B cell (primary cell): Measurements from ENCODE around the gene NPW. TPM values are rescaled to one million over a fixed set of nuclear protein-coding genes. Genes with fewer than 3 reads are reported as not detected.

Source experiments
- ATAC-seq: fragments of 200-7000 bp; cut with Tn5 transposase; one replicate; pipeline ENCODE4 v1.10.0; 2021; ENCODE audit warnings: low read depth, mild to moderate bottlenecking, moderate number of reproducible peaks, moderate library complexity
- CTCF ChIA-PET: fragments of 350-600 bp; sonication (Branson Sonifier 250); formaldehyde crosslinking; loops from one replicate; lab custom pipeline; 2021; ENCODE audit warnings: antibody characterized with exemption, inconsistent platforms; lab: Charles Lee
- POLR2A ChIA-PET: fragments of 350-600 bp; sonication (Branson Sonifier 250); formaldehyde crosslinking; loops from one replicate; lab custom pipeline; 2021; ENCODE audit warnings: antibody characterized with exemption; lab: Charles Lee
- DNase-seq: peaks from one replicate; pipeline ENCODE4 v3.0.0; 2013
- H2AFZ ChIP-seq: 2 replicates; pipeline ENCODE4 v1.6.1; 2012; ENCODE audit warnings: mild to moderate bottlenecking, low read depth, low read length; ENCODE audit not compliant: insufficient read depth, poor library complexity, severe bottlenecking
- H3K27ac ChIP-seq, 2 donors: 1 replicate in 1 of 2; 2 replicates in 1 of 2; pipeline ENCODE4 v1.5.1; 2012 to 2013; ENCODE audit warnings: low read length in 2 of 2, mild to moderate bottlenecking in 2 of 2, moderate library complexity in 1 of 2
- H3K27me3 ChIP-seq, 4 experiments: fragments of 200-600 bp in 1 of 4; sonication (generic) in 1 of 4; replicated peaks in 1 of 4; 1 replicate in 2 of 4; 2 replicates in 2 of 4; pipeline versions ENCODE4 v1.6.1 to v1.7.0; 2013 to 2016; ENCODE audit warnings: low read length in 3 of 4, mild to moderate bottlenecking in 2 of 4, mixed read lengths in 1 of 4, moderate library complexity in 1 of 4; ENCODE audit not compliant: insufficient read depth in 4 of 4, control insufficient read depth in 3 of 4; ENCODE audit errors: control extremely low read depth in 1 of 4
- H3K36me3 ChIP-seq, 2 experiments: replicated peaks in 1 of 2; 1 replicate in 1 of 2; 2 replicates in 1 of 2; pipeline versions ENCODE4 v1.6.1 to v1.7.1; 2013; ENCODE audit warnings: low read length in 1 of 2; ENCODE audit not compliant: insufficient read depth in 2 of 2, control insufficient read depth in 1 of 2; ENCODE audit errors: control extremely low read depth in 1 of 2, extremely low read depth in 1 of 2
- H3K4me1 ChIP-seq, 2 donors: fragments of 200-600 bp in 1 of 2; sonication (generic) in 1 of 2; 1 replicate in 1 of 2; 2 replicates in 1 of 2; pipeline versions ENCODE4 v1.5.1 to v1.6.1; 2013 to 2017; ENCODE audit warnings: low read length in 2 of 2; ENCODE audit not compliant: control insufficient read depth in 2 of 2, insufficient read depth in 2 of 2
- H3K4me2 ChIP-seq: replicated peaks from 2 replicates; pipeline ENCODE3; 2012; ENCODE audit warnings: mild to moderate bottlenecking, low read depth, low read length; ENCODE audit not compliant: poor library complexity, severe bottlenecking
- H3K4me3 ChIP-seq, 5 experiments: fragments of 200-600 bp in 1 of 5; sonication (generic) in 1 of 5; 1 replicate in 3 of 5; 2 replicates in 2 of 5; pipeline versions ENCODE4 v1.5.1 to v1.7.0; 2011 to 2016; ENCODE audit warnings: low read length in 4 of 5, mild to moderate bottlenecking in 4 of 5, low read depth in 2 of 5, control low read depth in 1 of 5, moderate library complexity in 1 of 5; ENCODE audit not compliant: insufficient read depth in 1 of 5; ENCODE audit errors: control extremely low read depth in 1 of 5, extremely low read depth in 1 of 5
- H3K79me2 ChIP-seq: fragments of 200-600 bp; sonication (generic); one replicate; pipeline ENCODE4 v1.6.0; 2016; ENCODE audit warnings: low read length; ENCODE audit not compliant: control insufficient read depth, insufficient read depth
- H3K9ac ChIP-seq: fragments of 200-600 bp; sonication (generic); 2 replicates; pipeline ENCODE4 v1.6.1; 2017; ENCODE audit warnings: mild to moderate bottlenecking, low read length, moderate library complexity
- H3K9me3 ChIP-seq, 3 donors: one replicate each; pipeline versions ENCODE4 v1.6.1 to v1.7.1; 2013; ENCODE audit warnings: low read length in 2 of 3; ENCODE audit not compliant: control insufficient read depth in 2 of 3, insufficient read depth in 1 of 3; ENCODE audit errors: control extremely low read depth in 1 of 3
- H4K20me1 ChIP-seq: 2 replicates; pipeline ENCODE4 v1.6.0; 2012; ENCODE audit warnings: mild to moderate bottlenecking, low read length; ENCODE audit not compliant: insufficient read depth, control insufficient read depth, poor library complexity, severe bottlenecking
- H3K27ac Mint-ChIP-seq: one replicate; pipeline ENCODE4 v1.8.0; 2021; ENCODE audit warnings: mixed read lengths
- H3K27me3 Mint-ChIP-seq: one replicate; pipeline ENCODE4 v1.8.0; 2021; ENCODE audit warnings: mixed read lengths
- H3K4me1 Mint-ChIP-seq: one replicate; pipeline ENCODE4 v1.8.0; 2021; ENCODE audit warnings: mixed read lengths
- H3K4me3 Mint-ChIP-seq: one replicate; pipeline ENCODE4 v1.8.0; 2021; ENCODE audit warnings: mixed read lengths
- H3K9me3 Mint-ChIP-seq: one replicate; pipeline ENCODE4 v1.8.0; 2022; ENCODE audit warnings: mixed read lengths; ENCODE audit not compliant: insufficient read depth
- EZH2 ChIP-seq: IDR thresholded peaks from 2 replicates; pipeline ENCODE4 v1.6.1; 2012; ENCODE audit warnings: borderline replicate concordance, low read depth, mild to moderate bottlenecking, moderate library complexity, low read length; ENCODE audit not compliant: insufficient read depth, poor library complexity, severe bottlenecking
- WGBS: methylation state at CpG from one replicate; pipeline ENCODE4 v1.1.5; 2013; ENCODE audit warnings: missing lambda C conversion rate; ENCODE audit not compliant: insufficient coverage; 5-methylcytosine and 5-hydroxymethylcytosine counted together
- intact Hi-C: fragments of 100-400 bp; cut with micrococcal nuclease; formaldehyde crosslinking; loops from one replicate; pipeline ENCODE4 v1.10.0; 2022
- polyA plus RNA-seq: library from polyadenylated mRNA; depleted of rRNA; stranded (reverse); fragments of >200 nt; gene quantifications from 2 replicates; pipeline ENCODE4 v1.2.3, GENCODE V29; 2012
- total RNA-seq, 2 donors: library from RNA; stranded (reverse); fragments of 120-200 nt in 1 of 2; gene quantifications; 1 replicate in 1 of 2; 2 replicates in 1 of 2; pipeline versions ENCODE4 v1.2.3 to v1.2.4, GENCODE V29; 2013 to 2022
- TF ChIP-seq, protein P1 (sequence below): fragments of 200-600 bp; IDR thresholded peaks from one replicate; pipeline ENCODE4 v1.8.0; 2022; ENCODE audit warnings: antibody characterized with exemption, mild to moderate bottlenecking

The NPW gene
- total and polyA plus RNA-seq, 2 donors (not counting 1 experiment from before 2014, with no cell fraction given) = 0.13 to 1.7 TPM

DNA sequence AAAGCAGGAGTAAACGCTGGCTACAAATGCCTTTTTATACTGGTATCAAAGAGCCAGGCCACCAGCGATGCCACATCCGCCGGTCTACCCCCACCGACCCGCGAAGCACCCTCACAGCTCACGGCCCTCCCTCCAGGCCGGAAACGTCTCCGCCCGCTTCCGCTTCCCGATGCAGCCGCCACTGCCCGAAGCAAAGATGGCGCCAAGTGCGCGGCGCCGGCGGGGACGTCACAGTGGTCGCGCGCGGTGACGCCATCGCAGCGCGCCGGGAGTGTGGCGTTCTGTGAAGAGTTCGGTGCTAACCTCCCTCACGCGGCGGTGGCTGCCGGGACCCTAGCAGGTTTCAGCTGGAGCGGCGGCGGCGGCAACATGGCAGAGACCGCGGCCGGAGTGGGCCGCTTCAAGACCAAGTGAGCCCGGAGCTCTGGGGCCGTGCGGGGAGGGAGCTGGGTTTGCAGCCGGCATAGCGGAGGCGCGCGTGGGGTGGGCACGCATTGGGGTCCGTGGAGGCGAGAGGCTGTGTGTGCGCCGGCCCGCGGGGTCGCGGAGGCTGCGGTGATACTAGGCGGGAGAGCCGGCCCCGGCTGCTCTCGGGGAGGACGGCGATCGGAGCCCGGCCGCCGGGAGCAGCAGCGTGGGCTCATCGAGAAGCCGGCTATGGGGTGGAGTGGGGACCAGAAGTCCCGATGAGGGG, 47.6 kb upstream of the NPW start, which contains the start of gene TBL3:
TBL3 (plus strand) TSS at position 258 of the 694 bp plus-strand sequence; CDS start at position 370, 112 bp downstream.
- Mint-ChIP-seq H3K27me3 (no peaks in the 10 kb centered on the region), H3K9me3 (no peaks in the 10 kb centered on the region), H3K4me1 (peaks cover 21% of the 10 kb centered on the region), H3K4me3 (peak within 1 kb of the TSS; percentile 96), H3K27ac (peak within 1 kb of the TSS; percentile 98)
- TF ChIP-seq, protein P1, sequence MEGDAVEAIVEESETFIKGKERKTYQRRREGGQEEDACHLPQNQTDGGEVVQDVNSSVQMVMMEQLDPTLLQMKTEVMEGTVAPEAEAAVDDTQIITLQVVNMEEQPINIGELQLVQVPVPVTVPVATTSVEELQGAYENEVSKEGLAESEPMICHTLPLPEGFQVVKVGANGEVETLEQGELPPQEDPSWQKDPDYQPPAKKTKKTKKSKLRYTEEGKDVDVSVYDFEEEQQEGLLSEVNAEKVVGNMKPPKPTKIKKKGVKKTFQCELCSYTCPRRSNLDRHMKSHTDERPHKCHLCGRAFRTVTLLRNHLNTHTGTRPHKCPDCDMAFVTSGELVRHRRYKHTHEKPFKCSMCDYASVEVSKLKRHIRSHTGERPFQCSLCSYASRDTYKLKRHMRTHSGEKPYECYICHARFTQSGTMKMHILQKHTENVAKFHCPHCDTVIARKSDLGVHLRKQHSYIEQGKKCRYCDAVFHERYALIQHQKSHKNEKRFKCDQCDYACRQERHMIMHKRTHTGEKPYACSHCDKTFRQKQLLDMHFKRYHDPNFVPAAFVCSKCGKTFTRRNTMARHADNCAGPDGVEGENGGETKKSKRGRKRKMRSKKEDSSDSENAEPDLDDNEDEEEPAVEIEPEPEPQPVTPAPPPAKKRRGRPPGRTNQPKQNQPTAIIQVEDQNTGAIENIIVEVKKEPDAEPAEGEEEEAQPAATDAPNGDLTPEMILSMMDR = no peak
- Histone ChIP-seq H4K20me1 (peaks cover 45% of the 10 kb centered on the region), H3K4me3 (peak within 1 kb of the TSS; percentile 86 to 91 (median 87)), H2AFZ (peak within 1 kb of the TSS; percentile 93), H3K27ac (peak within 1 kb of the TSS; percentile 82 to 85), H3K79me2 (peaks cover 40% of the 10 kb centered on the region), H3K27me3 (peaks cover 0 to 12% (median 1%) of the 10 kb centered on the region in 4 experiments), H3K4me2 (peak within 1 kb of the TSS; percentile 97), H3K9me3 (peaks cover 0 to 3% (median 0%) of the 10 kb centered on the region in 3 donors), H3K4me1 (peaks cover 9 to 19% of the 10 kb centered on the region in 2 donors), H3K36me3 (peaks cover 0 to 28% of the 10 kb centered on the region in 2 experiments), H3K9ac (peak within 1 kb of the TSS; percentile 84)
- WGBS = under 1% methylated on average over 75 of the region's 78 CpGs
- ChIA-PET POLR2A (interaction anchor here (0.7 to 1.8 kb wide), 7 partner anchors 10 to 267 kb away, joined by 3 to 15 read pairs (median 5); partner anchors contain the start of genes FAHD1, GFER, HAGH and NDUFB10), CTCF (interaction anchor here (0.6 to 2.1 kb wide), 4 partner anchors 9 to 468 kb away, joined by 3 to 7 read pairs (median 4); partner anchors contain the start of gene GFER)
- DNase-seq = peak; percentile 98
- ATAC-seq = peak; percentile 98
- intact Hi-C loops = loop anchor here (1.0 to 5.0 kb wide), 5 partner anchors 8 to 265 kb away; partner anchors contain the start of genes MAPK8IP3, NDUFB10 and RPS2

DNA sequence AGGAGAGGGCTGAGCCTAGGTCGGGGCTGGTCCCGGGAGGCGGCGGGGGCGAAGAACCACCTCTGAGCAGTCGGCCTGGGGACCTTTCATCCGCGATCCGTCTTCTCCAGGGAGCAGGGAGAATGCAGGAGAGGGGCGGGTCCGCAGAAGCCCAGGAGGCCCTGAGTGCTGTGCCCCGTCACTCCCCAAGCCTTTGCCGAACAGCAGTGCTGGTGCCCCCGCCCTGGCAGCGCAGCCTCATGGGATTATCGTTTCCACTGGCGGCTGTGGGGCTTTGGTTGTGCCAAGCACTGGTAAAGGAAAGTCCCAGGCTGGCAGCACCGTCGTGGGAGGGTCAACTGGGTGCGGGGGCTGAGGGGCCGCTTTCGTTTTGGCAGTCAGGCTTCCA, 47.1 kb upstream of the NPW start:
- DNase-seq (no peak), ATAC-seq (no peak)
- peak overlapping the region; percentile 84 for H3K9ac ChIP-seq
- H3K27ac ChIP-seq = peak overlapping the region; percentile 49 to 85
- WGBS = 3% methylated on average over 22 of the region's 22 CpGs
- peak overlapping the region; percentile 96 for H3K4me3 Mint-ChIP-seq
- peaks cover 48% of the 10 kb centered on the region for H4K20me1 ChIP-seq
- CTCF ChIA-PET = no interaction called here
- H3K27ac Mint-ChIP-seq = peak overlapping the region; percentile 15
- POLR2A ChIA-PET = interaction anchor here (1.1 to 1.8 kb wide), 5 partner anchors 12 to 183 kb away, joined by 4 to 15 read pairs (median 5); partner anchors contain the start of genes FAHD1, GFER, HAGH and NDUFB10
- H3K79me2 ChIP-seq = peaks cover 40% of the 10 kb centered on the region
- peak overlapping the region; percentile 93 for H2AFZ ChIP-seq
- peak overlapping the region; percentile 97 for H3K4me2 ChIP-seq
- H3K4me3 ChIP-seq = peak overlapping the region; percentile 86 to 91 (median 87)
- peaks cover 0 to 3% (median 0%) of the 10 kb centered on the region in 3 donors for H3K9me3 ChIP-seq
- peaks cover 21% of the 10 kb centered on the region for H3K4me1 Mint-ChIP-seq
- peaks cover 0 to 14% (median 1%) of the 10 kb centered on the region in 4 experiments for H3K27me3 ChIP-seq
- H3K36me3 ChIP-seq = peaks cover 0 to 31% of the 10 kb centered on the region in 2 experiments
- intact Hi-C loops = loop anchor here (1.0 to 5.0 kb wide), 3 partner anchors 8 to 265 kb away; partner anchors contain the start of genes MAPK8IP3 and RPS2
- no peaks in the 10 kb centered on the region for H3K27me3 Mint-ChIP-seq
- peaks cover 9 to 19% of the 10 kb centered on the region in 2 donors for H3K4me1 ChIP-seq
- no peaks in the 10 kb centered on the region for H3K9me3 Mint-ChIP-seq
- TF ChIP-seq, protein P1 = no peak
- TF ChIP-seq EZH2 = no peak
